DMS114 treated with DMSO at 0.1 percent for 48 hours (cell line): ENCODE measurements around the gene MVD.
A peak's percentile ranks its signal among the peaks of the same experiment; 100 is the strongest.

Experiments used
- DNase-seq: peaks from one replicate; lab custom pipeline; 2025; ENCODE audit not compliant: unreplicated experiment; lab: John Stamatoyannopoulos, UW

Gene MVD

DNA sequence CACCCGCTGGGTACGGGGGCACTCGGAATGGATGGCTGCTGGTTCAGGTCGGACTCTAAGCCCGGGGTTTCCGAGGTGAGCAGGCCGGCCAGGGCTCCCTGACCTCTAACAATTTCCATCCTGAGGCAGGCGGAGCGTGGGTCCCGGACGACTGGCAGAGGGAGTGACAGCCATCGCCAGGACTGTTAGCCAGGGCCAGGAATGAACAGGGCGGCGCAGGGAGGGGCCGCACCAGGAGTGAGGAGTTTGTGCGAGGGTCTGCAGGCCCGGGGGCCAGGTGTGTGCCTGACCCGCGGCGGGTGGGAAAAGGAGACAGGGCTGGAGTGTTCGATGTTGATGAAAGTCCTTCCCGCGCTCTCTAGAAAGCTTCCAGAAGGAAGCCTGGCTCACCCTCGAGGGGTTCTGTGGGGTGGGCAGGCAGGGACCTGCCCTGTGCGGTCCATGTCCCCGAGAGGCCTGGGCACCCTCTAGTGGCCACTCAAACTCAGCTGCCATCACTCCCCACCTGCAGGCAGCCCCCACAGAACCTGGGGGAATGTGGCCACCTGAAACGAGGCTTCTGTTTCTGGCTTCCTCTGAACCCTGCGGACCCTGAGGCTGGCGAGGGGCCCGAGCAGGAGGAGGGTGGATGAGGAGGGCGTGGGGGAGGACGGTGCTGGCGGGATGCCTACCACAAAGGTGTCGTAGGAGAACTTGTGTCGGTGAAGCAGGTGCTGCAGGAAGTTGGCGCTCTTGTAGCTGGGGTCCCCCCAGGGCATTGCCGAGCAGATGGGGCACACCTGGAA lies 35.1 kb upstream of the MVD start:
- DNase-seq: no peak

DNA sequence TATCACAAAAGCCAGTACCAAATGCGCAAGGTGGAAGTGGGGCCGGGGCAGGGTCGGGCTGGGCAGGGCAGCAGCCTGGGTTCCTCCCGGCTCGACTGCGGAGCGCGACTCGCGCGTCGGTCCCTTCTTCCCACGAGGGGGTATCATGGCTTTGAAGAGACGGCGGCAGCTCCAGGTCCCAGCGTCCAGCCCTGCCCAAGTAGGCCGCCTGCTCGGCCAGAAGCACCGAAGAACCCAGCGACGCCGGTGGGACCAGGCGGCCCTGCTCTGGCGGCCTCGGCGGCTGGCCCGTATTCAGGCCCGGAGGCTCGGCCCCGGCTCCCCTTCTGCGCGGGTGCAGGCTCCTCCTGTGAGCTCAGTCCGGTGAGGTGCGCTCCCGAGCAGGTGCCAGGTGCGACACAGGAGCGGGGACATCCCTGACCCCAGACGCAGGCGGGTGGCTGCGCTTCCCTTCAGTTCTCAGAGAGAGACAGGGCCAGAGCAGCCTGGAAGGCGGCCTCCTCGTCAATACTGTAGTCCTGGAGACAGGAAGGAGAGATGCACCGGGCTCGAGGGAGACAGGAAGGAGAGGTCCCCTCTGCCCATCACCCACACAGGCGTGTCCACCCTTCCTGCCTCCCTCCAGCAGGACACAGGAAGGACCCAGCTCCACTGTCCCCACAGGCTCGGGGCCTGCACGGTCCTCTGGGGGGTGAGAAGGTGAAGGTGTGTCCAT lies 34.4 kb upstream of the MVD start:
- no peak for DNase-seq

DNA sequence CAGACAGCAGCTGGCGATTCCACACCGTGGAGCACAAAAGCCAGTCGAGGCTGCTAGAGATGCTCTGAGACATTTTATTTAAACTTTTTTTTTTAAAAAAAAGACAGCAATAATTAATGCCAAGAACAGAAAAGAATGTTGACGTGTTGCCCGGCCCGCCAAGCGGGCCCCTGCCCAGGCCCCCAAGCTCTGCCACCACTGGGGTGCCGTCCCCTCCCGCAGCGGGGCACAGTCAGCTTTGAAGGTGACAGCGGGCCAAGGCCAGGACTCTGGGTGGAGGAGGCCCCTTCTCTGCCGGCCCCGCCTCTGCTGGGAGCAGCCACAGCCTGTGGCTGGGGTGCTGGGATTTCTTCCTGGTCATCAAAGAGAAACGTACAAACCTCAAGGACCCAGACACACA lies 33.5 kb upstream of the MVD start:
- DNase-seq: no peak

DNA sequence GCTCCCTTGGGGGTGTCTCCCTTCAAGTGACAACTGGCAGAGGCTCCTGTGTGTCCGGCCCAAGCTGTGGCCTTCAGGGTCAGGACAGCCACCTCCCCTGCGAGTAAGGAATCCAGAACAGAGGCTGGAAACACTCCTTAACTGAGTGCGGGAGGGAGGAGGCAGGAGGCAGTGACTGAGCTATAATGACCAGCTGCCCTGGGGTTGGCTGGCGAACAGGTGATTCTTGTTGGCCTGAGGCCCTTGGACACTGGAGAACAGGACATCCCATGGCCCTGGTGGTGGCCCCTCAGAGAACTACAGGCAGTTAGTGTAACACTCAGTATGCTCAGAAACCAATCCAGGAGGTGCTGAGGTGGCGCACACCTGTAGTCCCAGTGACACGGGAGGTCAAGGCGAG lies 32.9 kb upstream of the MVD start:
- DNase-seq: no peak

- no peak for DNase-seq
These were observed 32.3 kb upstream of the MVD start for GRCh38 chr16:88695218-88695617.

DNA sequence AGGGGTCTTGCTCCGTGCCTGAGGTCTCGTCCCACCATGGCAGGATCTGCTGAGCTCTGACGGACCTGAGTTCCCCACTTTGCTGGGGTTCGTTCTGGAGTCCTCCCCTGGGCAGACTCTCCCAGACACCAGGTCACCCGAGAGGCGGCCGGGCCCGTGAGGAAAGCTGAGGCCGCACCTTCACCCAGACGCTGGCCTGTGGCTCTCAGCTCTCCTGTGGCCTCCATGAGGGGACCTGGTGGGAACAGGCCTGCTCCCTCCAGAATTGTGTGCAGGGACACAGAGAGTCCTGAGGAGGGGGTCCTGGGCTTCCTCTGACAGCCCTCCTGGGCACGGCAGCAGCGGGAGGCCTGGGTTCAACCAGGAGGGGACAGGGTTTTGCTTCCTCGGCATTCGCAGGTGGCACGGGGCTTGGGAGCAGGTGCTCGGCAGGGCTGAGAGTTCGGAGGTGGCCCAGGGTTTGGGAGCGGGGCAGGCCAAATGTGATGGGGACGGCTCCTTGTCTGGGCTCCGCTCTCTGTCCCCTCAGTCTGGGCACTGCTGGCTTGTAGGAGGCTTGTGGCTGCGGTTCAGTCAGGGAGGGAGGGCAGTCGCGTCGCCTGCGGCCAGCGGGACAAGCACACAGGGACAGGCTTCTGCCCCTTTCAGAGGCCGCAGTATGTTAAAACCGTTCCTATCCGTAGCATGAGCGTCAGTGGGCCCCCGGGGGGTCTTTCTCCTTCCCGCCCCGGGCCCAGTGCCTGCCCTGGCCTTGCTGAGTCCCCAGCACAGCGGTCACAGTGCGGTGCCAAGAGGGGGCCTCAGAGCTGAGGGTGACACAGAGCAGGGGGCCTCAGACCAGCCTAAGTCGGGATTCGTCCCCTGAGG lies 31.6 kb upstream of the MVD start:
- no peak for DNase-seq

DNA sequence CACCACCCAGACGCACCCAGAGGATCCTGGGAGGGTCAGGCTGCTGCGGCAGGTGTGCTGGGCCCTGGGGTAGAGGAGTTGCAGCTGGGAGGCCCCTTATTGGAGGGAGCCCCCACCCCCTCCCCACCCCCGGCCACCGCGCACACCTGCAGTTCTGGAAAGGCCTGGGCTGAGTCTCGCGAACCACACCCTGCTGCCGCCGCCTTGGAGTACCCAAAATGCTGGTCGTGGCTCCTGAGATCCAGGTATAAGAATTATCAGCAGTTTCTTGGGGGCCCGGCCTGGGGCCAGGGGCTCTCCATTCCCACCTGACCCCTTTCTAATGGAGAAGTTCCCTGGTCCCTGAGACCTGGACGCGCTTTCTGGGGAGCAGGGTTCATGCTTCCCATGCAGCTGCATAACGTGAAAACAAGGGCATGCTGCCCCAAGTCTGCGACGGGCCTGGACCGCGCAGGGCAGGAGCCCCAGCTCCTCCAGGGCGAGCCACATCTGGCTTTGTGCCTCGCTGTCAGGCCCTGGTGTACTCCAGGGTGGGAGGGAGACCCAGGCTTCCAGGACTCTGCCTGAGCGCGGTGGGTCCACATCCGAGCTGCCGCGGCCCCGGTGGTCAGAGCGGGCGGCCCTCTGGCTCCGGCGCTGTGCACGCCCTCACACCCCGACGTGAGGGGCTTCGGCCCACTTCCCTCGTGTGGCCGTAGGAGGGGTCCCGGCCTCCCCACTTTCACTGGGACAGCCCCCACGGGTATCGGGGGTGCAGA lies 30.7 kb upstream of the MVD start:
- no peak for DNase-seq

DNA sequence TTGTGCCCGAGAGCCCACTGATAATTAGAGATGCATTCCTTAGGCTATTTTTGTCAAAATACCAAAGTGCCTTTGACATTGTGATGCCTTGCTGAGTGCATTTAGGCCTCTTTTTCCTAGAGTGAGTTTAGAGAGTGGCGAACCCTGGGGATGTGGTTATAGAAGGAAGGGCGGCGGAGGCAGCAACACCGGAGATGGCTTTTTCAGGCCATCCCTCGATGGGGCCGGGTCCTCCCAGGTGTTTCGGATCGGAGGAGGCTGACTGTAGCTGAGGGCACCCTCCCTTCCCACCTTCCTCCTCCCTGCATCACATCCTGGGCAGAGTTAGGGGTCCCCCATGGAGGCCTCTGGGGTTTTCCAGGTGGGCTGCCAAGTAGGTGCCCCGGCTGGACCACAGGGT lies 30.0 kb upstream of the MVD start:
- DNase-seq: no peak

GRCh38 chr16:88691924-88692560 lies 29.2 kb upstream of the MVD start:
- DNase-seq: no peak

DNA sequence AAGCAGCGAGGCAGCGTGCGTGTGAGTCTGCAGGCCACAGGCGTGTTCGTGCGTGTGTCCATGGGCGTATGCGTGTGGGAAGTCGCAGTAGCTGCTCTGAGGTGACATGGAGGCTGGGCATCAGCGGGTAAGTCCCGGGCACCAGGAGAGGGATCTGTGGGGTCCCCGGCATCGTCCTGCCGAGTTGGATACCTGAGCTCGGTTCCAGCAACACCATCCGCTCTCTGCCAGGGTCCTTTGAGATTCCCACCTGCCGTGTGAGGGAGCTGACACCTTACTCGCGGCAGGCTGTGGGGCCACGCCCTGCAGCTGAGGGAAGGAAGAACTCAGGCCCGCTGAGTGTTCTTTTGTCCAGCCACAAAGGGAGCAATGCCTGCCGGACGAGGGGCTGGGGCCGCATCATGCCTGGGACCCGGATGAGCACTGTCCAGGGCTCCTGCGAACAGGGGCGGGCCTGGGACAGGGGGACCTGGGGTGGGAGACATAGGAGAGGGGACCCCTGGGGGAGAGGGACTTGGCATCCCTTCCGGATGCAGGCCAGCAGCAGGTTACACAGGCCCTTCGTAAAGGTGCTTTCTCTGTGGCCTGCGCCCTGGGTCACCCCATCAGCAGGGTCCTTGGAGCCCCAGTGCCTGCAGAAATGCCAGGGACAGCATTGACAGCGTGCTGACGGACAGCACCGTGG lies 28.4 kb upstream of the MVD start:
- no peak for DNase-seq

GRCh38 chr16:88690341-88691128 lies 27.6 kb upstream of the MVD start:
- DNase-seq: no peak

DNA sequence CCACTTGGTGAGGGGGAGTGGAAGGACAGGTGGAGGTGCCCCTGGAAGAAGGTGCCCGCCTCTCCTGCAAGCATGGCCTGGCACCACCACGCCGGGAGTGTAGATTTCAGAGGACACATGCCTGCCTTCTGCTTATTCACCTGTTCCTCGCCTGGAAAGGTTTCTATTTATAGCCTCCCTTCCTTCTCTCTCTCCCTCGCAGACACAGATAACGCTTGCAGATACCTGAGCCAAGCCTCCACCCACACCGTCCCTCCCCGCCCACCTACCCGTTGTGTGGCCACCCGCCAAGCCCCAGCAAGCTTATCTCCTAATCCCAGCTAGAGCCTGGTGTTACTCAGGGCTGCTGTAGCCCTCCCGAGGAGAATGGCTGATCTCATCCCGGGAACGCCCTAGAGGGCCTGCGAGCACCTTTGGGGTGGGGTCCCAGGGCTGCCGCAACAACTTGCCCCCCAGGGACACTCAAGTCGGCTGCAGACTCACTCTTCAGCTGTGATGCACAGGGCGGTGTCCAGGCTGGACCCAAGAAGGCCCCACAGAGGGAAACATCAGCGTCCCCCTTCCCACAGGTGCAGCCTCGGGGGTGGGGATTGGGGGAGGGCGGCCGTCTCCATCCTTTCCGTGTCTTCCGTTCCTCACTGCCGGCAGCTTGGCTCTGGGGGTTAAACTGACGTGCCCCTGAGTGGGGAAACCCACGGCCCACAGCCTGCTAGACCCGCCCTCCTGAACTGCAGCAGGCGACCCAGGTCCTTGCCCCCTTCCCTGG lies 25.3 kb upstream of the MVD start:
- DNase-seq: no peak

GRCh38 chr16:88687676-88688012 lies 24.8 kb upstream of the MVD start:
- no peak for DNase-seq

GRCh38 chr16:88687254-88687576 lies 24.3 kb upstream of the MVD start:
- no peak for DNase-seq

GRCh38 chr16:88686439-88687253 lies 23.8 kb upstream of the MVD start, which contains the start of gene SNAI3:
Gene SNAI3, minus strand, starts transcription at chr16:88686507. Its CDS starts 101 bp downstream, at chr16:88686406.
- peak; percentile 35 for DNase-seq

- DNase-seq: no peak
These were observed 23.2 kb upstream of the MVD start for GRCh38 chr16:88686062-88686438.

GRCh38 chr16:88685156-88686061 lies 22.5 kb upstream of the MVD start:
- no peak for DNase-seq
